Measurements from ENCODE around the gene LBHD2. TPM values are rescaled to one million over a fixed set of nuclear protein-coding genes. Genes with fewer than 3 reads are reported as not detected.
A peak's percentile ranks its signal among the peaks of the same experiment; 100 is the strongest.

LBHD2 gene
- total RNA-seq, 1 donor from 2014 or later: not detected

DNA sequence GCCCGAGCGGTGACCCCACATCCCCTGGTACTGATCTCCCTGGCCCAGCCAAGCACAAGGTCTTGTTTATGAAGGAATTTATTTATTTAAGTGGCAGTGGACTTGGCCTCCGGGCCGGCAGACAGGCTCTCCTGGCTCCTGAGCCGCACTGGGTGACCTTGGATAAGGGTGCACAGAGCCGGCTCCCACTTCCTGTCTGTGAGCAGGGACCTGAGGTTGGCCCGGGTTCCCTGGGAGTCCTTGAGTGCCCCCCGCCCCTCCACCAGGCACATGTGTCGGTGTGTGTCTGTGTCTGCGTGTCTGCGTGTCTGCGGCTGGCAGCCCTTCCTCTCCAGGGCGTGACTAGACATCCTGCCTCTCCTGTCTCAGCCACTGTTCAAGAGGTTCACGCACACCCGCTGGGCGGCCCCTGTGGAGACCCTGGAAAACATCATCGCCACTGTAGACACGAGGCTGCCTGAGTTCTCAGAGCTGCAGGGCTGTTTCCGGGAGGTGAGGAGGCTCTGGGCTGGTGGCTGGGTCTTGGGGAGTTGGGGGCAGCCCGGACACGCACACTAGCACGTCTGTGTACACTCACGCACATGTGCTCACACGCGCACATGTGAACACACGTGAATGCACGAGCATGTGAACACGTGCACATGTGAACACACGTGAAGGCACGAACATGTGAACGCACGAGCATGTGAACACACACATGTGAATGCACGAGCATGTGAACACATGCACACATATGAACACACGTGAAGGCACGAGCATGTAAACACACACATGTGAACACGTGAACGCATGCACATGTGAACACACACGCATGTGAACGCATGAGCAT is 48.6 kb downstream of the LBHD2 start:
- DNase-seq: no peak

DNA sequence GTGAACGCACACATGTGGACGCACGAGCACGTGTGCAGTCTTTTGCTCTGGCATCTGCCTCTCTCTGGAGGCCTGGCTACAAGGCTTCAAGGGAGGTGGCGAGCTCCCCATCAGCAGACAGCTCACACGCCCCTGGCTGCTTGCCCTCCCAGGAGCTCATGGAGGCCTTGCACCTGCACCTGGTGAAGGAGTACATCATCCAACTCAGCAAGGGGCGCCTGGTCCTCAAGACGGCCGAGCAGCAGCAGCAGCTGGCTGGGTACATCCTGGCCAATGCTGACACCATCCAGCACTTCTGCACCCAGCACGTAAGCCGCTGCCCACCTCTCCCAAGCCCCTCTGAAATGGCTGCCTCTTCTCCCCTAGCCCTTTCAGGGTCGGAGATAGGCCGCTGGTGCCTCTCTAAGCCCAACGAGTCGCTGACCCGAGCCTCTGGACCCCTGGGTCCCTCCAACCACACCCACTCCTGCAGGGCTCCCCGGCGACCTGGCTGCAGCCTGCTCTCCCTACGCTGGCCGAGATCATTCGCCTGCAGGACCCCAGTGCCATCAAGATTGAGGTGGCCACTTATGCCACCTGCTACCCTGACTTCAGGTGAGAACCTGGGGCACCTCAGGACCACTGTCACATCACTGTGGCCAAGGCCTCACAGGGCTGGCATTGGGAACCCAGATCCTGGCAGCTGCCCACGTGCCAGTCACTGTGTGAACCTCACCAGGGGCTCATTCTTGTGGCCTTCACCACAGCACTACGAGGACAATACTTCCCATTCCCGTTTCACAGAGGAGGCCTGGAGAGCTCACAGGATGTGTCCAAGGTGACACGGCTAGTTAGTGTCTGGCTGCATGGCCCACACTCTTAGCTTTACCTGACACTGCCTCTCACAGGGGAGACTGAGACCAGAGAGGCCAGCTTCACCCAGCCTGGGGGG is 49.5 kb downstream of the LBHD2 start:
- no peak for DNase-seq

DNA sequence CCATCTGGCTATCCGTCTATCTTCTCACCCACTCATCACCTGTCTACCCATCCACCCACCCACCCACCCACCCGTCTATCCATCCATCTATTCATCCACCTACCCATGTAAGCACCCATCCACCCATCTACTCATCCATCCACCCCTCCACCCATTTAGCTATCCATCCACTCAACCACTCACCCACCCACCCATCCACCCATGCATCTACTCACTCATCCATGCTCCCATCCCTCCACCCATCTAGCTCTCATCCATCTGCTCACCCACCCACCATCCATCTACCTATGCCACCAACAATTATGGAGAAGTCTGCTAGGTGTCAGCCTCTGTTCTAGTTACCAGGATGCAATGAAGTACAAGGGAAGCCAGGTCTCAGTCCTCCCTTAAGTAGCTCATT is 50.4 kb downstream of the LBHD2 start:
- no peak for DNase-seq

DNA sequence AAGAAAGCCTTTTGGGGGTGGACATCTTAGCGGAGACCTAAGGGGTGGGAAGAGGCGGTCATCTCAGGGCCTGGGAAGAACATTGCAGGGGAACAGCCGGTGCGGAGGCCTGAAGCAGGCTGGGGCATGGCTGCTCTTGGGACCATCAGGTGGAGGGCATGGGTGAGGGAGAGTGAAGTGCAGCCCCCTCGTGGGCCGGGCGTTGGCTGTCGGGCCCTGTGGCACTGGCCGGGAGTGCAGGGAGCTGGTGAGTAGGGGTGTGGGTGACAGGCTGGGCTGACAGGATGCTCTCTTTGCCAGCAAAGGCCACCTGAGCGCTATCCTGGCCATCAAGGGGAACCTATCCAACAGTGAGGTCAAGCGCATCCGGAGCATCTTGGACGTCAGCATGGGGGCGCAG is 50.9 kb downstream of the LBHD2 start:
- no peak for DNase-seq

DNA sequence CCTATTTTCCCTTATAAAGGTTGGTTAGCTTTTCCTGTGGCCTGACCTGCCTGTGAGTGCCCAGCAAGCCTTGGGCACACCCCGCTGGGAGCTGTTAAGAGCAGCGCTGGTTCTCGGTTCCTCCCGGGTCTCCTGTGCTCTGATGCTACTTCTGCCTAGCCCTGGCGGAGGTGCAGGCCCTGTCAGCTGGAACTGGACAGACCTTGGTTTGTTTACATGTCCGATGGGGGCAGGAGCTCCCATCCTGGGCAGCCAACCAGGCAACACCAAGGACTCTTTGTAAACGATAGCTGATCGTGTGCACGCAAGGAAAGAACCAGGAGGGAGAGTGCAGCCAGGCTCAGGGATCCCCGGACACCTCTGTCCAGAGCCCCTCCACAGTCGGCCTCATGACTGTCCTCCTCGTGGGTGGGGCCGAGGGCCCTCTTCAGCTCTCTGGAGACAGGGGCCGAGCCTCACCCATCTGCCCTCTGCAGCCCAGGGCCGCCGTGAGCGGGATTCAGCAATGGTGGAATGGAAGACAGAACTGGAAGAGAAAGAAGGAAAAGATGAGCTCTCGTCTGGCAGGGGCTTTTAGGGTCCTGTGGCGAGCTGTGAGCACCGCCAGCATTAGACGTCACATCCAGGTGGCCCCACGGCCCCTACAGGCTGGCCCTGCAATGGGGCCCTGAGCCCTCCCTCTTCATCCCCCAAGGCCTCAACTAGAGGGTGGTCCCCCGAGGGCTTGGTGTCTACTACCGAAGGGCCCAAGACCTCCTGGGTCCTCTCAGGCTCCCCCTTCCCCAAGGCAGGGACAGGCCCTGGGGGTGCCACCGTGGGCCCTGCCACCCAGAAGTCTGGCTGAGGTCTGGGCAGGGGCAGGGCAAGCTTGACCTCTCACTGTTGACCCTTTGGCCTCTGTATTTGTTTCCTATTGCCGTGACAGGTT is 51.6 kb downstream of the LBHD2 start:
- no peak for DNase-seq

DNA sequence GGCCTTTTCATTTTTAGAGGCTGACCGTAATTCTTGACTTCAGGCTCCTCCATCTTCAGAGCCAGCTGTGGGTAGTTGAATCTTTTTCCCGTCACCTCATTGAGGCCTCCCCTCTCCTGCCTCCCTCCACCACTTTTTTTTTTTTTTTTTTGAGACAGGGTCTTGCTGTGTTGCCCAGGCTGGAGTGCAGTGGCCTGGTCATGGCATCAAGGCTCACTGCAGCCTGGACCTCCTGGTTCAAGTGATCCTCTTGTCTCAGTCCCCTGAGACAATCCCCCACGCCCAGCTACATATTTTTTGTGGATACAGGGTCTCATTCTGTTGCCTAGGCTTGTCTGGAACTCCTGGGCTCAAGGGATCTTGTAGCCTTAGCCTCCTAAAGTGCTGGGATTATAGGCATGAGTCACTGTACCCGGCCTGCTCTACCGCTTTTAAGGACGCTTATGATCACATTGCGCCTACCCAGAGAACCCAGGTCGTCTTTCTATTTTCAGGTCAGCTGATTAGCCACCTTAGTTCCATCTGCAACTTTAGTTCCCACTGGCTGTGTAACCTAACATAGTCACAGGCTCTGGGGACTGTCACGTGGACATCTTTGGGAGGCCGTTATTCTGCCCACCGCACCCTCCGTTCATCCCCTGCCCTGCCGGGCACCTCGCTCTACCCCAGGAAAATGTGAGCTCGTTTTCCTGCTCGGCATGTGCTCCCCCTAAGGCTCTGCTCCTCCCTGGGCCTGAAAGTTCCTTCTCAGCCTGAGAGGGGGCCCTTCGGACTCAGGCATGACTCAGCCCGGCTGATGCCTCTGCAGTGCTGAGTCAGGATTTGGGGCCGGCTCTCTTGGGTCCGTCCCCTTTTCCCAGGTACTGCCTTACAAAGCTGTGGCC is 52.6 kb downstream of the LBHD2 start:
- peak; percentile 19 for DNase-seq

DNA sequence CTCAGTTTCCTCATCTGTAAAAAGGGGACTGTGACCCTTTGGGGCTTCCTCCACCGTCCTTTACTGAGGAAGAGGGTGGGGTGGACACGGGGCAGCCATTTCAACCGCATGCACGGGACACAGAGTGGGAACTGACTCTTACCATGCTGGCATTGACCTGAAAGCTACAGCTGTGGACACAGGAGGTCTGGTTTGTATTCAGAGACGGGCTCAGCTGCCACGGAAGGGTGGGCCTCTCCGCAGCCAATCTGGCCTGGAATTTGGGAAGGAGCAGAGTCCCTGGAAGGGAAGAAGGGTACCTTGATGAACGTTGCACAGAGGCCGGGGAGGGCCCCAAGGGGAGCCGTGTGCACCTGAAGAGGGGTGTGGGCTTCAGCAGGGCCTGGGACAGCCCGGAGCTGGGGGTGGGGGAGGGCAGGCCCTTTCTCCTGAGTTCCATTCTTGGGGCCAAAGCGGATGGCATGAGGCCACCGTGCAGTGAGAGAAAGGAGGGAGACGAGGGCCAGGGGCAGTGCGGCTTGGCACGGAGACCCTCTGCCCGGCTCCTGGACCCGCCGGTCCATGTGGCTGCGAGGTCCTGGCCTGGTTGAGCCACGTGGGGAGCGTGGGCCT is 53.8 kb downstream of the LBHD2 start:
- DNase-seq: no peak

DNA sequence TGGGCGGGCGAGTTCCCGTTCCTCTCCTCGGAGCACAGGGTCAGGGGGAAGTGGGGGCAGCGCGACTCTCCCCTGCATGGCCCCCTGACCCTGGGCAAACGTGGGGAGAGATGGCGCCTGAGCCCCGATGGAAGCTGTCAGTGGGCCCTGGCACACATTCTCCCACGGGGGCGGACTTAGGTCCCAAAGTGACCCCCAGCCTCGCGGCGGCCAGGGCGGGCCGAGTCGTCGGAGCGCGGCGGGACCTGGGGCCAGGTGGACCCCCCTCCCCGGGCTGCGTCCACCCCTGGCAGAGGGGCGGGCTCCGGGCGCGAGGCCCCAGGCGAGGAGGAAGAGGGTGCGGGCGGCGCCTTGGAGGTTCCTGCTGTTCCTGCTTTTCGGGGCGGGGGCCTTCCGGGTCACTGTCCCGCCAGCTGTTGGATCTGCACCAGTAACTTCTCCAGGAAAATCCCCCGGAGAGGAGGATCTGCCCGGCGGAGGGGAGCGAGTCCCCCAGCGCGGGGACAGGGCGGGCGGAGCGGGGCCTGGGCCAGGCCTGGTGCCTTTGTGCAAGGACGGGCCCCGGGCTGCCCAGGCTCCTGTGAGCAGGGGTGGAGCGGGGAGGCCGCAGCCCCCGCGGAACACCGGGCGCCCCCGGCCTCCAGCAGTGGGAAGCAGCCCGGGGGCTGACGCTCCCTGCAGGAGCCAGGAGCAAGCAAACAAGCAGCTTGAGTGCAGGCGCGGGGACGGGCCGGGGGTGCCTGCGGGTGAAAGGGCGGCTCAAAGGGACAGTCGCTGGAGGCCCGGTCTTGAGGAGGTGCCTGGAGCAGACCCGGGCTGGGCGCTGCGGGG is 54.5 kb downstream of the LBHD2 start:
- no peak for DNase-seq

DNA sequence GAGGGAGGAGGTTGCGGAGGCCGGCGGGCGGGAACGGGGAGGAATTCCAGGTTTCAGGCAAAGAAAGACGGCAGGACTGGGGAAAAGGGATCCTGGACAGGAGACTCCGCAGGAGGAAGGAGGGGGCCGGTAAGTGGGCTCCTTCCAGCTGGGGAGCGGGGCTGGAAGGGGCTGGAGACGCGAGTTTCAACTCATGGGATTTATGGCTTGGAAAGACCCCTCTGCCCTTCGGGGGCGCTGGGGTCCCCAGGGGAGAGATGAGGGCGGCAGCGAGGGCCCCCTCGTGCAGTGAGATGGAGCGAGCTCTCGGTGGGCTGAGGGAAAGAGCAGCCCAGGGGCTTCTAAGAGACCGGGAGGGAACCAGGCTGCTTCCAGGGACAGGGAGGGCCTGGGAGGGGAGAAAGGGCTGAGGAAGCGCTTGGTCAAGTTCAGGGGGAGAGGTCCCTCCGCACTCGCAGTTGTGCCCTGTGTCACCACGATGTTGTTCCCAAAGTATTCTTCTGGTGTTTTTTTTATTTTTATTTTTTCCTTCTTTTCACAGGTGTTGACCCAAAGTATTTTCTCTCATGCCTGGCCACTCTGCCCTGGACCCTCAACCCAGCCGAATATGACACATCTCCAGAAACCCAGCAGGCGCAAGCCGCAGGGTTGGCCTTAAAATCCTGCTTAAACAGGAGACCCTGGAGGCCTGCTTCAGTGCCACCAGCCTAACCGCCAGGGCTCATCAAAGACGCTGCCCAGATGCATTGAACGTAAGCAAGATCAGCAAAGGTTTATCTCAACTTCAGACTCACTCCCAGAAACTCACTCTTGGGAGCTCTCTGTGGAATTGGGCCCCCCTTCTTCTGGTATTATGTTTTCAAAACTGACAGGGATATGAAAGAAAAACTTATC is 55.4 kb downstream of the LBHD2 start:
- DNase-seq: no peak

Other genes starting within 250 kb of the LBHD2 start
- gene AMN, start 161.5 kb upstream of the LBHD2 start, total RNA-seq: 0.19 TPM in 1 of 2 replicates, not detected in the other
- 118 and 175 TPM in 2 replicates for gene CDC42BPB, start 26.7 kb upstream of the LBHD2 start, total RNA-seq
- not detected in 2 replicates for gene EXOC3L4, start 10.5 kb downstream of the LBHD2 start, total RNA-seq
- 65.1 and 94.6 TPM in 2 replicates for gene TNFAIP2, start 39.3 kb downstream of the LBHD2 start, total RNA-seq

Data from dermis blood vessel endothelial cell (primary cell).